ENCODE results near the gene RIPK3. TPM values are rescaled to one million over a fixed set of nuclear protein-coding genes. Genes with fewer than 3 reads are reported as not detected.

The RIPK3 gene
- total RNA-seq, 1 donor from 2014 or later, result 38.9 TPM

GRCh38 chr14:24307156-24307574, 32.6 kb downstream of the RIPK3 start:
- peaks cover 60% of the 10 kb centered on the region for H3K36me3 Mint-ChIP-seq (ENCODE audit: low read depth)
- H3K27me3 Mint-ChIP-seq, result no peaks in the 10 kb centered on the region
- H3K27ac Mint-ChIP-seq, result no peak overlapping the region
- peaks cover 33% of the 10 kb centered on the region for H3K4me1 Mint-ChIP-seq
- ChIA-PET POLR2A (interaction anchor here (0.6 to 2.8 kb wide), 8 partner anchors 7 to 192 kb away, joined by 3 to 46 read pairs (median 6); partner anchors contain the start of genes CBLN3, CHMP4A, DCAF11 and DHRS1), CTCF (interaction anchor here (0.8 to 7.2 kb wide), 19 partner anchors 9 to 255 kb away, joined by 3 to 67 read pairs (median 9); partner anchors contain the start of genes CARMIL3, CBLN3, DHRS1 and IPO4)
- no peak overlapping the region for H3K4me3 Mint-ChIP-seq
- intact Hi-C loops (cut with micrococcal nuclease), result no loop called here
- no peak for TF ChIP-seq CTCF (IDR thresholded peaks at IDR 0.05)
- DNase-seq (no peak), ATAC-seq (ENCODE audit: low read depth) (no peak)
- H3K9me3 Mint-ChIP-seq, result no peaks in the 10 kb centered on the region

GRCh38 chr14:24304019-24304387, 35.8 kb downstream of the RIPK3 start:
- POLR2A ChIA-PET, result interaction anchor here (0.5 to 8.2 kb wide), 2 partner anchors 9 to 62 kb away, joined by 3 to 242 read pairs; partner anchors contain the start of gene TINF2

GRCh38 chr14:24300326-24300980, 39.3 kb downstream of the RIPK3 start:
- Mint-ChIP-seq H3K4me1 (peaks cover 51% of the 10 kb centered on the region), H3K9me3 (no peaks in the 10 kb centered on the region), H3K27ac (peak overlapping the region; percentile 94), H3K4me3 (peak overlapping the region; percentile 95), H3K27me3 (no peaks in the 10 kb centered on the region), H3K36me3 (ENCODE audit: low read depth) (peaks cover 64% of the 10 kb centered on the region)
- intact Hi-C loops (cut with micrococcal nuclease), result no loop called here
- POLR2A ChIA-PET, result interaction anchor here (0.5 to 8.2 kb wide), 20 partner anchors 8 to 186 kb away, joined by 3 to 242 read pairs (median 6); partner anchors contain the start of genes CBLN3, CHMP4A, CIDEB and DCAF11
- CTCF ChIA-PET, result interaction anchor here (0.7 to 7.1 kb wide), 9 partner anchors 8 to 193 kb away, joined by 3 to 139 read pairs (median 5); partner anchors contain the start of genes CIDEB, LTB4R, LTB4R2 and TINF2
- no peak for ATAC-seq (ENCODE audit: low read depth)
- no peak for TF ChIP-seq CTCF (IDR thresholded peaks at IDR 0.05)
- no peak for DNase-seq

More at GRCh38 chr14:24304019-24304387, 35.8 kb downstream of the RIPK3 start:
- H3K36me3 Mint-ChIP-seq (ENCODE audit: low read depth), result peaks cover 77% of the 10 kb centered on the region
- CTCF ChIA-PET, result no interaction called here
- DNase-seq, result no peak
- H3K27me3 Mint-ChIP-seq, result no peaks in the 10 kb centered on the region
- ATAC-seq (ENCODE audit: low read depth), result no peak
- intact Hi-C loops (cut with micrococcal nuclease), result no loop called here
- no peak overlapping the region for H3K4me3 Mint-ChIP-seq
- H3K27ac Mint-ChIP-seq, result no peak overlapping the region
- TF ChIP-seq CTCF (IDR thresholded peaks at IDR 0.05), result no peak
- H3K4me1 Mint-ChIP-seq, result peaks cover 36% of the 10 kb centered on the region
- no peaks in the 10 kb centered on the region for H3K9me3 Mint-ChIP-seq

- peak; percentile 93 for DNase-seq
- peak; percentile 78 for ATAC-seq (ENCODE audit: low read depth)
- no peaks in the 10 kb centered on the region for H3K27me3 Mint-ChIP-seq
- ChIA-PET POLR2A (interaction anchor here (0.6 to 8.2 kb wide), 19 partner anchors 8 to 185 kb away, joined by 3 to 242 read pairs (median 6); partner anchors contain the start of genes CBLN3, CHMP4A, CIDEB and DCAF11), CTCF (interaction anchor here (0.7 to 7.1 kb wide), 10 partner anchors 9 to 192 kb away, joined by 3 to 139 read pairs (median 5); partner anchors contain the start of genes CIDEB, KHNYN, LTB4R and LTB4R2)
- peaks cover 51% of the 10 kb centered on the region for H3K4me1 Mint-ChIP-seq
- H3K9me3 Mint-ChIP-seq, result no peaks in the 10 kb centered on the region
- peak within 1 kb of the TSS; percentile 95 for H3K4me3 Mint-ChIP-seq
- no peak for TF ChIP-seq CTCF (IDR thresholded peaks at IDR 0.05)
- H3K36me3 Mint-ChIP-seq (ENCODE audit: low read depth), result peaks cover 62% of the 10 kb centered on the region
- peak within 1 kb of the TSS; percentile 94 for H3K27ac Mint-ChIP-seq
- intact Hi-C loops (cut with micrococcal nuclease), result loop anchor here (1.0 to 5.0 kb wide), 7 partner anchors 9 to 285 kb away; partner anchors contain the start of genes CARMIL3, EMC9, GMPR2 and NEDD8
These were observed 40.3 kb downstream of the RIPK3 start, which contains the start of the genes DHRS1 and NOP9 for GRCh38 chr14:24299255-24300191. TSS of gene DHRS1 (minus strand) at chr14:24299780. CDS start at chr14:24299106, 674 bp downstream. TSS of gene NOP9 (plus strand) at chr14:24299850. CDS start at chr14:24299955, 105 bp downstream.

Data from activated B cell treated with CpG ODN at 0.5 μM for 24 hours (primary cell).